HG03175 (cell line): ENCODE measurements around the gene CDH23.

Experiments
- ATAC-seq: cut with Tn5 transposase; IDR thresholded peaks from one replicate; pipeline ENCODE4 v1.9.1; 2021; ENCODE audit warnings: mild to moderate bottlenecking, moderate library complexity; ENCODE audit not compliant: unreplicated experiment

Gene CDH23

DNA sequence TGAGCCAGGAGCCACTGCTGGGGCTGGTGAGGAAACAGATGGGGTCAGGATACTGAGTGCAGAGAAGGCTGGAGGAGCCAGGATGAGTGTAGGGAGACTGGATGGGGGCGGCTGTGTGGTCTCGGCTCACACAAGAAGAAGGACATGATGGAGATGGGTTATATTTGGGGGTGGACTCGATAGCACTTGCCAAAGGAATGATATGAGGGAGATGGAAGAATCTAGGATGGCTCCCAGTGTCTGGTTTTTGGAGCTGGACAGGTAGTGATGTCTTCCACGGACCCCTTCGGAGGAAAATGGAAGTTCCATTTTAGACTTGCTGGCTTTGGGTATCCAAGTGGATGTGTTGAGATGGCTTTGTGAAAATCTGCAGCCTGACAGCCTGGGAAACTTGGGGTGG lies 83.9 kb downstream of the CDH23 start:
- no peak for ATAC-seq

DNA sequence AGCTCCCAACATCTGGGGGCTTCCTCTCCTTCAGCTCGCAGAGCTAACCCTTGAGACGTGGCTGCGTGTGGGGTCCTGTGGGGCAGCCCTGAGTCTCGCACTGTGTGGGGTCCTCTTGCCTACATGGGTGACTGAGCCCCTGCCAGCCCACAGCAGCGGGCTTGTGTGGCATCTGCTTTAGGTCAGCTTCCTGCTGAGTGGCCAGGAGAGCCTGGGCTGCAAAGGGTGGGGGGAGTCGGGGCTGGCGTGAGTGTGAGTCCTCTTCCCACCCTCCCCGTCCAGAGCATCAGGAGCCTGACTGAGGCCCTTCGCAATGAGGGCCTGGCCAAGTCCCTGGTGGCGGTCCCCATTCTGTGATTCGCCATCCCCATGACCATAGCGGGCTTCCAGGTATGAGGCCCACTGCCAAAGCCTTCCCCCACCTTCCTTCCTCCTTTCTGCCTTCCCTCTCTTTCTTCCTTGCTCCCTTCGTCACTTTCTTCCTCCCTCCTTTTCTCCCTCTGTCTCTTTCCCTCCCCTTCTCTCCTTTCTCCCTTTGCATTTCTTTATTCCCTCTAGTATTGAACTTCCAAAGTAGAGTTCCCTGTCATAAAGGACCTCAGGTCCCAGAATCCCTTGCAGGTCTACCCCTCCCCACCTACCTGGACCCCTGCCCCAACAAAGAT lies 85.2 kb downstream of the CDH23 start:
- no peak for ATAC-seq

DNA sequence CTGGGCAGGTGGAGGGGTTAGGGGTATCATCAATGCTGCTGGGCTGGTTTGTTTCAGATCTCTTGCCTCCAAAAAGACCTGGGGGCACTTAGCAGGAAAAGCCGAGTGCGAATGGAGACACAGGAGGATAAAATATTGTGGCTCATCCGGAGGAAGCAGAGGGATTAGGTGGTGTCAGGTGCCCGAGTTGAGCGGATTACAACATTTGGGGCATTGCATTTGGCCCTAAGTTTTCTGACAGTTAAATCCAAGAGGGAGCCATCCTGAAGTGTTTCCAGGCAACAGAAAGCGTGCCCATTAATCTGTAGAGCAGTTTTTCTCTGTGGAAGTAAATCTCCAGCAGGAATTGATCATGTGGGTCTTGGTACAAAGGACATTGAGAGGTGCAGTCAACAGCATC lies 85.9 kb downstream of the CDH23 start:
- ATAC-seq: no peak

DNA sequence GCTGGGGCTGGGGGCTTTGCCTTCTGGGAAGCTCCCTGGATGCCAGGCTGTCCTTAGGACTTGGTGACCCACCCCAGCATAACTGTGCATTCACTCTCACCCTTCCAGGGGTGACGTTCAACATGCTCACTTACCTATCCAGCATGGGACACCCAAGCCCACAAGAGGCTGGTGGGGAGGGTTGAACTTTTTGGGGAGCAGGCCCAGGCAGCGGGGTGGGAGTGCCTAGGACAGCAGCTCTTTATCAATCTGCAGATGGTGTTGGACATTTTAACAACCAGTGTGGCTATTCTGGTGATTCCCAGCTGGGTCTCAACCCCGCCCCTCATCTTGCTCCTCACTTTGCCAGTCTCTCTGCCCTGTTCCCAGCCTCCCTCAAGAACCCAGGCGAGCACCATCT lies 86.4 kb downstream of the CDH23 start:
- ATAC-seq: no peak

DNA sequence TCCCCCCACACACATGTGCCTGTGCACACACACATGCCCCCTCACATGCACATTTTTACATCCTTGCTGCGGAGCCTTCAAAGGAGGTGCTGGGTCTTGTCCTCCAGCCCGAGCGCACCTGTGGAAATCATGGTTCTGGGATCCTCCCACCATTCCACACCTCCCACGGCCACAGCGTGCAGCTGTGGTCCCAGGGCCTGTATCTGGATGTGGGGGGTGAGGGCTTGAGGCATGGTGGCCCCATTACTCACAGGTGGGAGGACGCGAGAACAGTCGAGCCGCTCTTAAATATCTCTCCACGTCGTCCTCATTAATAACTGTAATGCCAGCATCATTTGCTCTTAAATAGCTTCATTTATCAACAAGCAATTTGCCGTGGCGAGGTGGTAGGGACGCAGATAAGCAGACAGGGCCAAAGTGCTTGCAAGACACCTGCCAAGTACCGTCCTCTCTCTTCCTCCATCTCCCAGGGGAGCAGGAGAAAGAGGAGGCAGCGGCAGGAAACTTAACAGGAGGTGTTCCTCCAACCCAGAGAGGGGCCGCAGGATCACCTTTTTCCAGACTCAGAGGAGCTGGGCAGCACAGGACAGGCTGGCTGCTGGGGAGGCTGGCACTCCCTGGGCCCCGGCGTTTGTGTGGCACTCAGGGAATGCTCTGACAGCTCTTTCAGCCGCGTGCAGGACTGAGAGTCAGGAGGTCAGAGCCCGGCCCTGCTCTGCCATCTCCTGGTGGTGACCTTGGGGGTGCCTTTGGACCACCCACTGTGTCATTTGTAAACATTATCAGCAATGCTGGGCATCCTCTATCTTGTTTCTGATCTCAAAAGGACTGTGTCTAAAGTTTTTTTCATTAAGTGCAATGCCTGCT lies 87.4 kb downstream of the CDH23 start:
- no peak for ATAC-seq

DNA sequence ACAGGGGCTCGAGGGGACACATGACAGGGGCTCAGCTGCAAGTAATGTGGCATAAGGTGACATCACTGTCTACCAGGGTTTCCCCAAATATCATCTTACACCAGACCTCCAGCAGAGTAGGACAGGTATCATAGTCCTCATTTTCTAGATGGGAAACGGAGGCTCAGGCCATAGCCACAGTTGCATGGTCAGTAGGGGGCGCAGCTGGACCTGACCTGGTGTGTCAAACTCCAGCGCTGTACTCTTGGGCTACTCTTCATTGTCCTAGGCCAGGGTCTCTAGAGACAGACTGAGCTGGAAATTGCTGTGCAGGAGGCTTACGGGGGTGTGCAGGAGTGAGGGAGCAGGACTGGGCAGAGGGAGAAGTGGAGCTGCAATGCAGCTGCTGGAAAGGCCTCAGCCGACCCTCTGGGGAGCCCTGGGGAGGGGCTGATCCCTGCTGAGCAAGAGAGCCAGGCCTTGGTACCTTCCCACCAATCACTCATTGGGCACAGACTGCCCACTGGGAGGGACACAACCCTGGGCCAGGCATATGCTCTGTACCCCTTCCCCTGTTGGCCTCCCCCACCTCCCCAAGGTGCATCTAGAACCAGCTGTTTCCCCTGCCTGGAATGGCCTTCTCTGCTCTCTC lies 89.9 kb downstream of the CDH23 start:
- ATAC-seq: no peak

DNA sequence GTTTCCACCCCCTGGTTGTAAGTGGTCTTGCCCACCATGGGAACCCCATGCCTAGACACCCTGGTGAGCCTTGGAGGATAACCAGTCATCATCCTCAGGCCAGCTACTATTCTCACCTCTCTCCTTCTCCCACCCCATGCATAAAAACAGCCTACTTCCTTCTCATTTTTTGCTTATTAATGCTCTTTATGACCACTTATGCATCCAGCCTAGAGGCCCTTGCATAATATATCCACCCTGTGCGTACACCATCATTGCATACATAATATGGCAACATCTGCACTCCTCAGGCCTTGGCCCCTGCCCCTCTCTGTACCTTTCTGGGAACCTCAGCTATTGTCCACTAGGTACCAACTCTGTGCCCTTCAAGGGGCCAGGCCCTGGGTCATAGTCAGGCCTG lies 91.0 kb downstream of the CDH23 start:
- ATAC-seq: no peak

GRCh38 chr10:71489077-71489476 lies 92.4 kb downstream of the CDH23 start:
- ATAC-seq: no peak

- no peak for ATAC-seq
Measured at GRCh38 chr10:71492872-71493271, 96.2 kb downstream of the CDH23 start.

- no peak for ATAC-seq
Measured at GRCh38 chr10:71493741-71494140, 97.0 kb downstream of the CDH23 start.

- ATAC-seq: no peak
Measured at GRCh38 chr10:71494476-71494875, 97.8 kb downstream of the CDH23 start.

GRCh38 chr10:71494980-71495381 lies 98.3 kb downstream of the CDH23 start:
- no peak for ATAC-seq

GRCh38 chr10:71496927-71497762 lies 100.4 kb downstream of the CDH23 start:
- ATAC-seq: no peak

- ATAC-seq: no peak
Measured at GRCh38 chr10:71497763-71498326, 101.1 kb downstream of the CDH23 start.

DNA sequence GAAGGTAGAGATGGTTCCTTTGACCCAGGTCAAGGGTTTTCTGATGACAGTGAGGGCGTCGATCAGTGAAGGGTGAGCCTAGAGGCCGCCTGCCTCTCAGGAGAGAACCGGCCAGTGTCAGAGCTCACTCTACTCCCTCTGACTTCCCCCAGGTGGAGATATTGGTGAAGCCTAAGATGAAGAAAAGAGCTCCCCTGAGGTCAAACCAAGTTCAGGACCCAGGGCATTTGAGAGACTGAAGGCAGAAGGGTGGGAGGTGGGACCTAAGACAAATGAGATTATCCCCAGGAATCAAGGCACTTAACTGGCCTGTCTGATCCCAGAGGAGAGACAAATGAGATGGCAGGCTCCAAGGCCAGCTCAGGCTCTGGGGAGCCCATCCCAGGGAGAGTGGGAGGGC lies 104.7 kb downstream of the CDH23 start:
- no peak for ATAC-seq

- ATAC-seq: no peak
Measured at GRCh38 chr10:71502190-71502589, 105.5 kb downstream of the CDH23 start.

GRCh38 chr10:71502851-71503250 lies 106.1 kb downstream of the CDH23 start:
- ATAC-seq: no peak

DNA sequence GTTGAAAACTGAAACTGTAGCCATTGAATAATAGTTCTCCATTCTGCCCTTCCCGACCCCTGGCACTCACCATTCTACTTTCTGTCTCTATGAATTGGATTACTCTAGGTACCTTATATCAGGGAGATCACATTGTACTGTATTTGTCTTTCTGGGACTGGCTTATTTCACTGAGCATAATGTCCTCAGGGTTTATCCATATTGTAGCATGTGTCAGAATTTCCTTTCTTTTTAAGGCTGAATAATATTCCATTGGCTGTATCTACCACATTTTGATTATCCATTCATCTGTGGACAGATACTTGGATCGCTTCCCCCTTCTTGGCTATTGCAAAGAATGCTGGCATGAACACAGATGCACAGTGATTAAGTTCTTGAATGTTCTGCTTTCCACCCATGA lies 107.4 kb downstream of the CDH23 start:
- no peak for ATAC-seq

- ATAC-seq: no peak
Measured at GRCh38 chr10:71504570-71504969, 107.8 kb downstream of the CDH23 start.

GRCh38 chr10:71505862-71506261 lies 109.1 kb downstream of the CDH23 start:
- no peak for ATAC-seq

- no peak for ATAC-seq
Measured at GRCh38 chr10:71509444-71509843, 112.7 kb downstream of the CDH23 start.
